ENCODE results near the gene LTBP1.
"Not testable (repeated sequence)": the region's sequence is repeated elsewhere in the genome, so short reads cannot be mapped to it uniquely, and the experiment has no call there.

LTBP1 gene

DNA sequence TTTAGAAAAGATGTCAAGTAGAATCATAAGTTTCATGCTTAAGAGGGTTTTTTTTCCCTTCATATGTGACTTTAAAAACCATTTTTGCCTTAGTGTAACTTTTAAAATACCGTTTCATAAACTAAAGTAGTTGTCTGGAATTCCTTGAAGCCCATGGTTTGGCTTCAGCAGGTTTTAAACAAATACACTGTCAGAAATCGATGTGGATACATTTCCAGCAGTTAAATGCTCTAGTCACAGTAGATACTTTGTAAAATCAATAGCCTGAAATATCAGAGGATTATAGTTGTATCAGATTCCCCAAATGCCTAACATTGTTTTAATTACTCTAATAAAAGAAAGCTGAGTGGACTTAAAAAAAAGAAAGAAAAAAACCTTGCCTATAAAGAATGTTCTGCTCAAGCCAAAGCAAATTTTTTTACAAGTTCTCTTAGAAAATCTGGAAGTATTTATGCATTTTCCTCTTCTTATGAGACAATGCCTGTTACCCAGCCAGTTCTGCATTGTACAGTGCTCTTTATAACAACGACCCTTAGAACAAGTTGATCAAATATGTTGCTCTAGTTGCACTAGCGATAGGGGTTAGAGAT, 260.5 kb downstream of the LTBP1 start:
- no peak for DNase-seq

DNA sequence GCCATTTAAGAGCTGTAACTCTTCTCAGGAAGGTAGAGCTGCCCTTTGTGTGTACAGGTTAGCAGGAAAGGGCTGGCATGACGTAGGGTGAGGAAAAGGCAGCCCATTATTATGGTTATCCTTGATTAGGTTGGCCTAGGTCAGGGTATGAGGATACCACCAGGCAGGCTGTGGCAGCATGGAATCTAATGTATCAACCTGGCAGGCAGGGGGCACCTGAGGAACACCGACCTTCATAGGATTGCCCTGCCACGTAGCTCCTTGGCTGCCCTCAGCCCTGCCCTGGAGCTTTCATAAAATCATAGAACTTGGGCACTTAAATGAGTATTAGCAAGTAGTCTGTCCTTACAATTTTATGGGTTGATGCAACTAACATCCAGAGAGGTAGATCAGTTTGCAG, 261.6 kb downstream of the LTBP1 start:
- no peak for DNase-seq

DNA sequence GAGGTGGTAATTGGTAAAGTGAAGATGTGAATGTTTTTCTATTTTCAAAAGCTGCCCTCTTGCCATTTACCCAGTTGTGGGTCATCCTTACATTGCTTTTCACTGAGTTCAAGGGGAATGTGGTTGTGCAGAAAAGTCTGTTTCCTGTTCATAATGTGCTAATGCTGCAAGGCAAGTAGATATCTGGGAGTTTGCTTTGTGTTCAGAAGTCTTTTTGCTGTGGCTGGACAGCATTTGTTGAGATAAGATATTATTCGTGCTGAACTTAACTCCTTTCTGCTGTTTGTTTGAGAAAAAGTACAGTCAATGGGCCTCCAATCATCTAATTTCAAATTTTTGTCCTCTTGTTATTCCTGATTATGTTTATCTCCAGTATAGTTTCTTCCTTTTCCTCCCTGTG, 263.2 kb downstream of the LTBP1 start:
- no peak for DNase-seq

DNA sequence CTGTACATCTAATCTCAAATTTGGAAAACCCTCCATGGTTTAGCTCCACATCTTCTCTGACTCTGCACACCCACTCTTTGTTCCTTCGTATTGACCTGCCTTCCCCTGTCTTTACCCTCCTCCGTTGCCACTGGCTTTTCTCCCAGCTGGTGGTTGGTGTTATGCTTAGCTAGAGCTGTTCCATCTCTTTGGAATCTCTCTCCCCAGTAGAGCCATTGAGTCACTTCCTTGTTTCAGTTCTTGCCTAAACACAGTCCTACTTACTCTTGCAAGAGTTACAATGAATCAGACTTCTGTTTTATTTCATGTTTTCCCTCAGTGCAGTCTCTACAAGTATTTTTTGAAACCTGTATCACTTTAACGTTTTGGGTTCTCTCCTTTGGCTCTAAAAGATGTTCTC, 263.9 kb downstream of the LTBP1 start:
- DNase-seq = no peak

DNA sequence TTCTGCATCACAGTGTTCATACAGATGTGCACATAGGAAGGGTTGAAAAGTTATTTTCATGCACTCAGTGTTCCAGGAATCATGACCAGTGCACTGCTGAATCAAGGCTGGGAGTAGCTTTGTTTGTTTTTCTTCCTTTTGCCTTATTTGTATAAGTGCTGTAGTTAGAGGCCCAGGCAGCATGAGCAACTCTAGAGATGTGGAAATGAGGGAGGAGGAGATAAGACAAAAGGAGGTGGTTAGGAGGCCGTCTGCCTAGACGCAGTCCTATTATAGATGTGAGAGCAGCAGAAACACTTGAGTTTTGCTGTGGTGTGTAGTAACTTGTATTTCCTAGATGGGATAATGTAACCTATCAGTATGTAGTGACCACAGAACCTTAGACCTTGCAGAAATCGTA, 265.4 kb downstream of the LTBP1 start:
- peak; percentile 12 for DNase-seq

DNA sequence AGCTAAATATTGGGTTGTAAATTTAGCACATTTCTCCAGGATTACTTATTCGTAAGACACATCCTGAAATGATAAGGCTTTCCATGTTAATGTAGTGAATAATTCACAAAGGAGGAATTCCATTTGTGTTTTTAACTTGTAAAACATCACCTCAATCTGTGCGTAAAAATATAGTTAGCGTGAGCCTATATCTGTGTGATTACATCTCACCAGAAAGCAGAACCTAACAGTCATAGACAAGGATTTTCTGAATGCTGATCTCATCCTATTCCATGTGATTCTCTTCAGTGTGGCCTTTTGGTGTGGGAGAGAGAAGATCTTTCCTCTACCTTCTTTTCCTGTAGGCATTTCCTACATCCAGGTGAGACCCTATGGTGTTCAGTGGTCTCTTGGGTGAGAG, 266.5 kb downstream of the LTBP1 start:
- DNase-seq = no peak

DNA sequence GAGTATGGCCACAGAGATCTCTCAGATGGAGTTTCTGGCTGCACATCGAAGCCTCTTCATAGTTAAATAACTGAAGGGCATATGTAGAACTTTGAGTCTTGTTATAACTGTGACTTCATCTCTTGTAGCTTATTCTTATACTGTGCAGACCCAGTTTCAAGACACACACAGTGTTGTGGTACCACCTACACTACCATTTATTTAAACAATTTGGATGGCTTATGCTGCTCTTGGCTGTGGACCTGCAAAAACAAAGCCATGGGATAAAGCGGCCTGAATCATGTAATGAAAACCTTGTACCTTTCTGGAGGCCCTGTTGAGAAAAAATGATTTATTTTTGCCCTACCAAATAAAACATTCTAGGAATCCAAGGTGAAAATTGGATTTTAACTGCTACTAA, 266.9 kb downstream of the LTBP1 start:
- no peak for DNase-seq

DNA sequence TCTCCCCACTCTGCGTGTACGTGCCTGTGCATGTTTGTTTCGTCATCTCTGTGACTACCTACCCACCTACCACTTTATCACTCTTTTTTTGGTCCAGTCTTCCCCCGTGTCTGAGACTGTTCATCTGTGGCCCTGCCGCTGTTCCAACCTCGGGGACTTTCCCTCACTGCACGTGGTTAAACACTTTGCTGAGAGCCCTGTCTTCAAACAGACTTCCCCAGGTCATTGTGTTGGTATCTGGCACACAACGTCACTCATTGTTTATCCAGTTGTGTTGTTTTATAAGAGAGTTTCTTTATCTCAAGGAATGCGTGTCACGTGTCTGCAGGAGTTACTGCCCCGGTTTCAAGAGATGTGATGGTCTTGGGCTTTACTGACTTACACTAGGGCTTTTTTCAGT, 267.7 kb downstream of the LTBP1 start:
- DNase-seq = no peak

DNA sequence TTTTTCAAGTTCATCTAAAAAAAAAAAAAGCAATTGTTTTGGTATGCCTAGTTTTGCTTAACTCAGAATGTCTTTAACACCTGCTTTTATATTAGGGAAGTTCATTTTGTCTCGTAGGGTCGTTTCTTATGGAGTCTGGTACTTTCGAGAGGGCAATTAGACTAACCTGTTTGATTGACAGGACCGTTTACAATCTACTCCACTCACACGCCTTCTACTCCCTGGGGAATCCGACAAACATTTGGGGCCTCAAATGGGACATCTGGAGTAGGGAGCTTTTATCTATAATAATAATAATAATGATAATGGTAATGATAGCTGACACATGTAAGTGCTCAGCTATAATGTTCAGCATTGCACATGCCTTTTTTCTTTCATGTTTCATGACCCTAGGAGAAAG, 268.1 kb downstream of the LTBP1 start:
- DNase-seq = no peak

DNA sequence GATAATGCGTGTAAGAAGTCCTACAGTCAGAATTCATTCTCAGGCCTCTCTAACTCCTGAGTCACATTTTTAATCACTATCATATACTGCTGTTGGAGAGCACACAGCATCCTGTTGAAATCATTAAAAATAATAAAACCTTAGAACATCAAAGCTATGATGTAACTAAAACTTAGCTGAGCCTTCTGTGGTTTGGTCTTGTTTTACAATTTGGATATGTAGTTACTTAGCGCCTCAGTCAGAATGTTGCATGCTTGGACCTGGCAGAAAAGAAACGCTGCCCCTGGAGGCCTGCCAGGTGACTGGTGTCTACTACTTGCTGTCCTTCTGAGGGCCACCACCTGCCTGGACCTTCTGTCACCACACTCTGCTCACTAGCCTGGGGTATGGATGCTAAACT, 268.5 kb downstream of the LTBP1 start:
- DNase-seq = no peak

DNA sequence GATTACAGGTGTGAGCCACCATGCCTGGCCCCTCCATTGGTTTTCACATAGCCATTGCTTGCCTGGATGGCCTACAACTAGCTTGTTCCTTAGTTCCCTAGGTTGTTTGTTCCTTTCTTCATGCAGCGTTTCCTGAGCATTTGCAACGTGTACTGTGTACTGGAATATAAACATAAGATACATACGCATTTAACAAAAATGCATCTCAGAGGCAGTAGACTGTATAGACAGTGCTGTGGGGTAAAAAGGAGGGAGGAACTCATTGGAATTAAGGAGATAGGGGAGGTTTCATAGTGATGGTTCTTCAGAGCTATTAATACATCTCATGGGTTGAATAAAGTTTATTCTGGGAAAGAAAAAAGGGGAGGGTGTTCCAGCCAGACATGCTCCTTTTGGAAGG, 269.2 kb downstream of the LTBP1 start:
- DNase-seq = no peak

DNA sequence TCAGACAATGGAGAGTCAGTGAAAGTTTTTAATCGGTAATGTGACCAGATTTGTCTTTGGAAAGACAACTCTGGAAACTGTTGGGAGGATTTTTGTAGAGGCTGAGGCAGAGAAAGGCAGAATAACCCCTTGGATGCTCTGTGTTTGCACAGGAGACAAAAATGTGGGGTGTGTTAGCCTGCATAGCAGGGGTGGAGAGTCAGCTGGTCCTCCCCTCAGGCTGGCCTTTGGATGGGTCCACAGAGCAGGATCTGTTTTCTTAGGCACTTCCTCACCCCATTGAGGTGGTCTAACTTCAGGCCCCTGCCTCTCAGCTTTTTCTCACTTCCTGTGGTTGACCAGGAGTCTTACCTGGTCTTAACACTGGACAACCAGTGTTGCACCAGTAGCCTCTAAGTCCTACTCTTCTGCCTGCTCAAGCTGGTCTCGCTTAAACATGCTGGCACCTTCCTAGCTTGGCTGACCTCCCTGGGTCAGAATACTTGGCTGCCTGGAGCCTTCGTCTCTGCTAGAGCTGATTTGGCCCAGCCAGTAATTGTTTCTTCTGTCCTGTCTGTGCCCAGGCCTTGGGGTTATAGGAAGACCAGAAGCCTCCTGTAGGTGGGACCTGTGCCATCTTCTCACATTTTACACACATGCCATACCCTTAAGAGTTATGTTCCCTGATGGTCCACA, 269.9 kb downstream of the LTBP1 start:
- no peak for DNase-seq

DNA sequence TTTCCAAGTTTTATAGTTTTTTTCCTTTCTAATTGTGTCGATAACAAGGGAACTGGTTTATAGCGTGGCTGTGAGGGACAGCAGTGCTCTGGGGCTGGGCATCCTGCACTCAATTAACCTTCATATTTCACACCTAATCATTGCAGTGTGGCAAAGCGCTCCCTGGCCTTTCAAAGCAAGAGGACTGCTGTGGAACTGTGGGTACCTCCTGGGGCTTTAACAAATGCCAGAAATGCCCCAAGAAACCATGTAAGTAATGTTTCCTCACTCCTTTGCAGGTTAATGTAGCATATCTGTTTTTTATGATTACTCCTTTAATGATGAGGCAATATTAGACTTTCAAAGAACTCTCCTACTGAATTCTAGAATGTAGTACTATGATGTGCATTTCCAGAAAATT, 270.7 kb downstream of the LTBP1 start:
- DNase-seq = no peak

DNA sequence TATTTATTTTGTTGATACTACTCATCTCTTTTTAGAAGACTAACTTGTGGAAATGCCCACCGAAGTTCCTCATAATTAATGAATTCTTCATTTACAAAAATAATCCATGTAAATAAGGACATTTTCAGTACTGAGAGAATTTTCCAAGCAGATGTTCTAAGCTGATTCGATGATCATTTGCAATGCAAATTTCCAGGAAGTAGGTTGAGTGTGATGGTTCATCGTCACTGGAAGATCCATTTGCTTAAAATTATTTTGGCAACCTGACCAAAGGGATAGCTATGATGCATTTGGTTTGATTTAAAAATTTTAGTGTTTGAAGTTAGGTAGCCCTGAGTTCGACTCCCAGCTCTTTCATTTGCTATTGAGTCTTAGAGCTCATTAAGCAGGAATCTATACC, 272.4 kb downstream of the LTBP1 start:
- DNase-seq = peak; percentile 58

DNA sequence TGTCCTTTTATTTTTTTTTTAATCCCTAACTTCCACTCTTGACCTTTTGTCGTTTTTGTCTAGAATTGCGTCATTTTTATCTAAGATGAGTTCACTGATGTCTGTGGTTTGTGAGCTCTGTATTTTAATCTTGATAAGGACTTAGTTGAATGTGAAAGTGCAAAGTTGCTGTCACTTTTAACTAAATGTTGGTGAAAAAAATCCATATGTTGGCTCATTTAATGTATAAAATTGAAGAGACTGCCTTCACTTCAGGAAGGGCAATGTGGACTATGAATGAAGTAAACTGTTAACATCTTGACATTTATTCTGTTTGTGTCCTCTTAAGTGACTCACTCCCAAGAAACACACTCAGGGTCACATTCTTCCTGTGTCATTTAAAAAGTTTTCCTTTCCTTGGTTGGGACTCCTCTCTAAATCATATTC, 273.1 kb downstream of the LTBP1 start:
- DNase-seq = no peak

DNA sequence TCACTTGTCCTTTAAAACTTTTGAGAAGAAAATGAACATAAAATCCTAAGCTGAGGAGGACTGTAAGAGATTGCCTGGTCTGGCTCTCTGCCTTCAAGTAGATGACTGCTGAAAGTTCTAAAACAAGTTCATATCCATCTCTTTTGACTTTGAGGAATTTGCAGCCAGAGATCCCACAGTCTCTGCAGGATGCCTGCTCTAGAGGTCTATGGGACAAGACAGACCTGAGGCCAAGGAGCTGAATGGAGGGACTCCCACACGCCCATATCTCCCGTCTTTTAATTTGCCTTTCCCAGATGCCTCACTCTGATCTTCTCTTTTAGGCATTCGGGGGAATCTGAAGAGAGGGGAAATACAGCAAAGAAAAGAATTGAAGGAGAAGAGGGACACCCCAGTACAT, 273.8 kb downstream of the LTBP1 start:
- no peak for DNase-seq

DNA sequence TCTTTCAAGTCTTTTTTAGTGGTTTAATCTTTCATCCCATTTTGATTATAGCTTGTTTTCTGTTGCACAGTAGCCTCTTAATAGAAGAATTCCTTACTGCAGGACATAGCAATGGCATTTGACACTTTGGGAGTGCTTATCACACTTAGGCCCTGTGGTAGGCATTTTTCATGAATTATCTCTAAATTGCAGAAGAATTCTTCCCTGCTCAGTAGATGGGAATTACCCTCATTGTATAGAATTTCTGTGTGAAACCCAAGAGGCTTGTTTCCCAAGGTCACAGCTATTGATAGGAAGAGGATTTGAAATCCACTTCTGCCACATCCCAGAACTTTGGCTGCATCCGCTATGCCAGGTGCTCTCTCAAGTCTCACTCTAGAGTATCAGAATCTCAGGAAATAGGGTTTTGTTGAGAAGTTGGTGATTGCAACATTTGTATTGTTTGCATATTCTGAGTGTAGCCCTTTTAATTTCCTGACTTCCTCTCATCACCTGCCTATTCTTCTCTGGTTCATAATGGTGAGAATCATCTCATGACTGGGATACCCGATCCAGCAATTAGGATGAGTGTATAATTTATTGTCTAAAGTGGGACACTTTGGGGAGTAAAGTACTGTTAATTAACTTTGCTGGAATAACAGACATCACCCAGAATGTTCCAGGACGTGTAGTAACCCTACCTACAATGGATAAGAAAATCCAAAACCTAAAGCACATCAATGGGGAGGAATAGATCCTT, 274.5 kb downstream of the LTBP1 start:
- no peak for DNase-seq

DNA sequence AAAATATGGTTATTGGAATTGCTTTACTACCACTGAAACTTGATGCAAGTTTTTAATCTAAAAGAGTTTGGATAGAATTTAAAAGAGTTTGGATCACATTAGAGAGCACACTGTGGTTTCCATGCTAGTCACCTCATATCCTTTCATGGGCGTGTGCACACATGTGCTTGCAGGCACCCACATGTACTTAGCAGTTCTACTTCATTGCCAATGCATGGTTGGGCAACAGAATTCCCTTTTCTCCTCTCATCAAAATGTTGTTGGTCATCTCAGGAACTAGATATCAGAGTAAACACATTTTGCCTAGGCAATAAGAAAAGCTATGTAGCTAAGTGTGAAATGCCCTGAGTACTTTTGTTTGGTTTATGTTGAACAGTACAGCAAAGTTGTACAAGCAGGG, 275.6 kb downstream of the LTBP1 start:
- no peak for DNase-seq

DNA sequence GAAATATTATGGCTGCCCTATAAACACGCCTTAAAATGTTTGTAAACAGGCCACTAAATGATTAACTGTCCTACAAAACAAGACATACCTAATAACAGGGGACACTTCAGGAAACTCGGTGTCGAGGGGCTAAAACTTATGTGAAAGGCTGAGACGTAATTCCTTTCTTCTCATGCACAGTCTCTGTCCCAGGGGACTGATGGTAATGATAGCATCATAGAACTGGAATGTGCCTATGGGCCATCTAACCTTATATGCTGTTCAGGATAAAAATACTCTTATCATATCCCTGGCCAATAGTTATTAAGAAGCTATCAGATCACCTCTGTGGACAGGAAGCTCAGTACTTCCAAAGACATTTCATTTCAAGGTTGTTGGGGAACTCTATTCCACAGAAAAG, 277.1 kb downstream of the LTBP1 start:
- no peak for DNase-seq

DNA sequence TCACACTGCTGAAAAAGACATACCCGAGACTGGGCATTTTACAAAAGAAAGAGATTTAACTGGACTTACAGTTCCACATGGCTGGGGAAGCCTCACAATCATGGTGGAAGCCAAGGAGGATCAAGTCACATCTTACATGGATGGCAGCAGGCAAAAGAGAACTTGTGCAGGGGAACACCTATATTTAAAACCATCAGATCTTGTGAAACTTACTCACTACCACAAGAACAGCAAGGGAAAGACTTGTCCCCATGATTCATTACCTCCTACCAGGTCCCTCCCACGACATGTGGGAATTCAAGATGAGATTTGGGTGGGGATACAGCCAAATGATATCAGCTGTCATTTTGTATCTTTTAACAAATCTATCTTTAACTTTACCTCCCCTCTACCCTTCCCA, 278.6 kb downstream of the LTBP1 start:
- no peak for DNase-seq

DNA sequence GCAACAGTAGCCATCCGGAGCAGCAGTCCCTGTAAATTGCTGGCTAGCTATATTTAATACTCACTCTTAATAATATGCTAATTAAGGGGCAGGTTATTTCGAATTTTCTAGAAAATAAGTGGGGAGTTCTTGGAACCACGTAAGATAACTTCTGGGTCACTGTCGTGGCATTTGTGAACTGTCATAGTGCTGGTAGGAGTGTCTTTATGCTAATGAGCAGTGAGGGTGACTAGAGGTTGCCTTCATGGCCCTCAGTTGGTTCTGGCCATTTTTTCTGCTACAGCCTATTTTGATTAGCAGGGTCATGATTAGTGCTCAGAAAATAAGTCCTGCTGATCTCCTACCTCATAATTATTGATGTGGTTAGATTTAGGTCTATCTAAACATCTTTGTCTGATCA, 279.8 kb downstream of the LTBP1 start:
- DNase-seq = no peak

DNA sequence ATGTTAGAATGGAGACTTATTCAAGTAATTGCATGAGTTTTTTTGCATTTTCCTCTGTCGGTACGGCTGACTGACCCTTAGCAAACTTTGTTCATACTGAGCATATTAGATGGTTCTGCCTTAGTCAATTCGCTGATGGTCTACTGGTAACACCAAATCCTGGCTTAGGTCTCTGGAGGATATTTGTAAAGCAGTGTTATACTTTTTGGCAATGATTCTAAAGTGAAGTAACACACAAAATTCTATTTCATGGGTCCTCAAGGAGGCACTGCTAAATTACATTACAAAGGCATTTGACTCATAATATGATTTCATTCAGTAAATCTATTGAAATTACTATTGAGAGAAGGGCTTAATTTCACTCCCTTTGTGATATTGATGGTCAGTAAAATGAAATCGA, 282.9 kb downstream of the LTBP1 start:
- no peak for DNase-seq

DNA sequence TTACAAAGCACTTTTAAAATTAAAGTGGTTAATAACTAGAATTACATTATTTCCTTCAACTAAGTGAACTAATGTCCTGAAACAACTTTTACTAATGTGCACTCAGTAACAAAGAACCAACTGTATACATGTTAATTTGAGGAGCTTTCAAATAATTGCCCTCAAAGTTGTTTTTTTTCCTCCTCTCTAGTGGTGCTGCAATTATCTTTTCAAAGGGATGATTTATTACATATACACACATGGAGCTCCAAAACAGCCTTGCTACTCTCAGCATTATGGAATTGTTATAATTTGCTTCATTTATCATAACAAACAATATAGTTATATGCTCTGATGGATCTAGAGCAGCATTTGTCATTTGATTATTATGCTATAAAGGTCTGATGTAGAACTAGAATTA, 283.4 kb downstream of the LTBP1 start:
- no peak for DNase-seq

DNA sequence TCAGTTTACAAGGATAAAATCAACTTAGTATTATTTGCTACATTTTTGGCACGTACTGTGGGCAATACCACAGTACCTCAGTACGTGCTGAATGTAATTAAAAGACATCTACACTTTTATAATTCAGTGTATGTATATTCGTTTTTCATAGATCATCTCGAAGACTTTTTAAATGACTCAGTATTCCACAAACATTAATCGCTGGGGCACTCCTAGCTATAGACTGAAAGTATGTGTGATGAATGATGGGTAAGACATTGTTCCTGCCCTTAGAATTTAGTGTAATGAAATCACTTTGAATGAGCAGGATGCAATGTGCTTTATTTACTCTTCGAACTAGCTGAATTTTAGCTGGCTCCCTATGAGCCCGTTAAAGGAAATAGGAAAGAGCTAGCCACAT, 284.1 kb downstream of the LTBP1 start:
- no peak for DNase-seq

DNA sequence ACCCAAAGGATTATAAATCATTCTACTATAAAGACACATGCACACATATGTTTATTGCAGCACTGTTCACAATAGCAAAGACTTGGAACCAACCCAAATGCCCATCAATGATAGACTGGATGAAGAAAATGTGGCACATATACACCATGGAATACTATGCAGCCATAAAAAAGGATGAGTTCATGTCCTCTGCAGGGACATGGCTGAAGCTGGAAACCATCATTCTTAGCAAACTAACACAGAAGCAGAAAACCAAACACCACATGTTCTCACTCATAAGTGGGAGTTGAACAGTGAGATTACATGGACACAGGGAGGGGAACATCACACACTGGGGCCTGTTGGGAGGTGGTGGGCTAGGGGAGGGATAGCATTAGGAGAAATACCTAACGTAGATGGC, 288.8 kb downstream of the LTBP1 start:
- not testable (repeated sequence) for DNase-seq
